ENCODE measurements around the gene OSM.

GRCh38 chr22:30243661-30244060 lies 23.0 kb downstream of the OSM start:
- TF ChIP-seq CTCF (IDR thresholded peaks at IDR 0.05; ENCODE audit: low read depth, low read length, missing input control) (no peak), RAD21 (IDR thresholded peaks at IDR 0.05) (no peak), SP1 (IDR thresholded peaks at IDR 0.05) (no peak), TAF1 (conservative IDR thresholded peaks at IDR 0.05) (no peak), REST (IDR thresholded peaks at IDR 0.05) (no peak), FOXA1 (IDR thresholded peaks at IDR 0.05) (no peak), EGR1 (IDR thresholded peaks at IDR 0.05; ENCODE audit: low read depth in 2 of 2) (no peak), ATF3 (IDR thresholded peaks at IDR 0.05) (no peak), YY1 (IDR thresholded peaks at IDR 0.05) (no peak), JUND (IDR thresholded peaks at IDR 0.05) (no peak), MAX (IDR thresholded peaks at IDR 0.05) (no peak)
- TF ChIP-seq, protein P1, sequence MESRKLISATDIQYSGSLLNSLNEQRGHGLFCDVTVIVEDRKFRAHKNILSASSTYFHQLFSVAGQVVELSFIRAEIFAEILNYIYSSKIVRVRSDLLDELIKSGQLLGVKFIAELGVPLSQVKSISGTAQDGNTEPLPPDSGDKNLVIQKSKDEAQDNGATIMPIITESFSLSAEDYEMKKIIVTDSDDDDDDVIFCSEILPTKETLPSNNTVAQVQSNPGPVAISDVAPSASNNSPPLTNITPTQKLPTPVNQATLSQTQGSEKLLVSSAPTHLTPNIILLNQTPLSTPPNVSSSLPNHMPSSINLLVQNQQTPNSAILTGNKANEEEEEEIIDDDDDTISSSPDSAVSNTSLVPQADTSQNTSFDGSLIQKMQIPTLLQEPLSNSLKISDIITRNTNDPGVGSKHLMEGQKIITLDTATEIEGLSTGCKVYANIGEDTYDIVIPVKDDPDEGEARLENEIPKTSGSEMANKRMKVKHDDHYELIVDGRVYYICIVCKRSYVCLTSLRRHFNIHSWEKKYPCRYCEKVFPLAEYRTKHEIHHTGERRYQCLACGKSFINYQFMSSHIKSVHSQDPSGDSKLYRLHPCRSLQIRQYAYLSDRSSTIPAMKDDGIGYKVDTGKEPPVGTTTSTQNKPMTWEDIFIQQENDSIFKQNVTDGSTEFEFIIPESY (IDR thresholded peaks at IDR 0.05) = no peak

Measured in liver (tissue), 3 donors.